RWPE2 (cell line): Measurements from ENCODE around the gene TMIE.

Experiments used
- ATAC-seq: fragments of 200-7000 bp; cut with Tn5 transposase; 3 replicates; pipeline ENCODE4 v1.9.1; 2021; ENCODE audit warnings: low read depth
- DNase-seq: peaks from one replicate; pipeline ENCODE4 v3.0.0-alpha.2; 2020; ENCODE audit warnings: low spot score
- H3K27ac ChIP-seq: fragments of 450-650 bp; 2 replicates; pipeline ENCODE4 v1.5.1; 2017; ENCODE audit warnings: mild to moderate bottlenecking; ENCODE audit not compliant: poor library complexity, severe bottlenecking
- H3K27me3 ChIP-seq: fragments of 250-450 bp; sonication (Bioruptor Pico); 2 replicates; pipeline ENCODE4 v1.5.1; 2021; ENCODE audit warnings: mild to moderate bottlenecking, moderate library complexity; ENCODE audit not compliant: insufficient read depth, poor library complexity, severe bottlenecking
- H3K36me3 ChIP-seq: fragments of 250-450 bp; sonication (Bioruptor Pico); 2 replicates; pipeline ENCODE4 v1.5.1; 2020; ENCODE audit warnings: low read depth, mild to moderate bottlenecking, moderate library complexity
- H3K4me1 ChIP-seq: fragments of 250-450 bp; sonication (Bioruptor Pico); 2 replicates; pipeline ENCODE4 v1.5.1; 2021; ENCODE audit warnings: mild to moderate bottlenecking, moderate library complexity; ENCODE audit not compliant: insufficient read depth, poor library complexity, severe bottlenecking
- H3K4me3 ChIP-seq: fragments of 250-450 bp; sonication (Bioruptor Pico); 2 replicates; pipeline ENCODE4 v1.5.1; 2021; ENCODE audit warnings: mild to moderate bottlenecking, moderate library complexity; ENCODE audit not compliant: severe bottlenecking
- H3K9me3 ChIP-seq: fragments of 250-450 bp; sonication (Bioruptor Pico); 2 replicates; pipeline ENCODE4 v1.5.1; 2021; ENCODE audit warnings: mild to moderate bottlenecking, moderate library complexity; ENCODE audit not compliant: severe bottlenecking
- CTCF ChIP-seq: fragments of 450-650 bp; IDR thresholded peaks from one replicate; pipeline ENCODE4 v1.5.1; 2017; ENCODE audit warnings: mild to moderate bottlenecking, moderate library complexity; ENCODE audit not compliant: poor library complexity, severe bottlenecking

Gene TMIE

GRCh38 chr3:46663591-46664135 lies 37.5 kb upstream of the TMIE start:
- Histone ChIP-seq H3K27ac (no peak overlapping the region), H3K36me3 (no peaks in the 10 kb centered on the region), H3K4me3 (no peak overlapping the region), H3K27me3 (no peaks in the 10 kb centered on the region), H3K9me3 (no peaks in the 10 kb centered on the region), H3K4me1 (peaks cover 16% of the 10 kb centered on the region)
- no peak for DNase-seq
- TF ChIP-seq CTCF: peak; percentile 37
- no peak for ATAC-seq

GRCh38 chr3:46664188-46664970 lies 36.8 kb upstream of the TMIE start:
- H3K9me3 ChIP-seq: no peaks in the 10 kb centered on the region
- H3K36me3 ChIP-seq: no peaks in the 10 kb centered on the region
- no peak overlapping the region for H3K4me3 ChIP-seq
- no peak for TF ChIP-seq CTCF
- ATAC-seq (no peak), DNase-seq (no peak)
- no peak overlapping the region for H3K27ac ChIP-seq
- H3K4me1 ChIP-seq: peaks cover 16% of the 10 kb centered on the region
- H3K27me3 ChIP-seq: no peaks in the 10 kb centered on the region

- no peak for TF ChIP-seq CTCF
- Histone ChIP-seq H3K36me3 (no peaks in the 10 kb centered on the region; the same call in 1 of the 2 replicates), H3K27ac (no peak overlapping the region), H3K9me3 (no peaks in the 10 kb centered on the region), H3K4me3 (no peak overlapping the region), H3K4me1 (peaks cover 12% of the 10 kb centered on the region), H3K27me3 (no peaks in the 10 kb centered on the region)
- ATAC-seq: no peak
- no peak for DNase-seq
Observed at GRCh38 chr3:46664971-46665762, 36.0 kb upstream of the TMIE start.

GRCh38 chr3:46665763-46666452 lies 35.3 kb upstream of the TMIE start:
- no peaks in the 10 kb centered on the region for H3K27me3 ChIP-seq
- no peak for TF ChIP-seq CTCF
- ATAC-seq (no peak), DNase-seq (peak; percentile 20)
- no peak overlapping the region for H3K27ac ChIP-seq
- H3K9me3 ChIP-seq: no peaks in the 10 kb centered on the region
- no peak overlapping the region for H3K4me3 ChIP-seq
- H3K4me1 ChIP-seq: peaks cover 5% of the 10 kb centered on the region
- no peaks in the 10 kb centered on the region; the same call in 1 of the 2 replicates for H3K36me3 ChIP-seq
